AG08396 (cell line): ENCODE data around the gene AKAP4.

ENCODE experiments used
- DNase-seq: peaks from one replicate; pipeline ENCODE4 v3.0.0; 2012; ENCODE audit warnings: low spot score, mixed read lengths

Gene AKAP4, protein sequence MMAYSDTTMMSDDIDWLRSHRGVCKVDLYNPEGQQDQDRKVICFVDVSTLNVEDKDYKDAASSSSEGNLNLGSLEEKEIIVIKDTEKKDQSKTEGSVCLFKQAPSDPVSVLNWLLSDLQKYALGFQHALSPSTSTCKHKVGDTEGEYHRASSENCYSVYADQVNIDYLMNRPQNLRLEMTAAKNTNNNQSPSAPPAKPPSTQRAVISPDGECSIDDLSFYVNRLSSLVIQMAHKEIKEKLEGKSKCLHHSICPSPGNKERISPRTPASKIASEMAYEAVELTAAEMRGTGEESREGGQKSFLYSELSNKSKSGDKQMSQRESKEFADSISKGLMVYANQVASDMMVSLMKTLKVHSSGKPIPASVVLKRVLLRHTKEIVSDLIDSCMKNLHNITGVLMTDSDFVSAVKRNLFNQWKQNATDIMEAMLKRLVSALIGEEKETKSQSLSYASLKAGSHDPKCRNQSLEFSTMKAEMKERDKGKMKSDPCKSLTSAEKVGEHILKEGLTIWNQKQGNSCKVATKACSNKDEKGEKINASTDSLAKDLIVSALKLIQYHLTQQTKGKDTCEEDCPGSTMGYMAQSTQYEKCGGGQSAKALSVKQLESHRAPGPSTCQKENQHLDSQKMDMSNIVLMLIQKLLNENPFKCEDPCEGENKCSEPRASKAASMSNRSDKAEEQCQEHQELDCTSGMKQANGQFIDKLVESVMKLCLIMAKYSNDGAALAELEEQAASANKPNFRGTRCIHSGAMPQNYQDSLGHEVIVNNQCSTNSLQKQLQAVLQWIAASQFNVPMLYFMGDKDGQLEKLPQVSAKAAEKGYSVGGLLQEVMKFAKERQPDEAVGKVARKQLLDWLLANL

DNA sequence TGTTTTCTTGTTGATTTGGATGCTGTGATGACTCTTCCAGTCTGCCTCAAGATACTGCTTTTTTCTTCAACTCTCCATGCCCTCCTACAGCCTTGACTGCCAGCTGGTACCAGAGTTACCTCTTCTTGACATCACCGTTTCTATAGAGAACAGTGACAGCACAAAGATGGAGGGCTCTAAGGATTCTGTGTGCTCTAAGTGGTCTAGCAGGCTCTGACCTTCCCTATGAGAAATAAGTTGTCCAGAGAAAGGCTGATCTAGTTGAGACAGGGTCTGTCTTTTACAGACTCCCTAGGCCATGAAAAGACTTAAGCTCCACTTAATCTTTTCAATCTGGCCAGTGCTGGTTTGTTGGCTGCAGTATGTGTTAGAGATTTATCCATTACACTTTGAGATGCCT, at the start of gene AKAP4:
Gene AKAP4, minus strand, starts transcription at position 101 of the 400 bp plus-strand sequence. CDS start 118 bp downstream, outside the sequence.
- DNase-seq: no peak

DNA sequence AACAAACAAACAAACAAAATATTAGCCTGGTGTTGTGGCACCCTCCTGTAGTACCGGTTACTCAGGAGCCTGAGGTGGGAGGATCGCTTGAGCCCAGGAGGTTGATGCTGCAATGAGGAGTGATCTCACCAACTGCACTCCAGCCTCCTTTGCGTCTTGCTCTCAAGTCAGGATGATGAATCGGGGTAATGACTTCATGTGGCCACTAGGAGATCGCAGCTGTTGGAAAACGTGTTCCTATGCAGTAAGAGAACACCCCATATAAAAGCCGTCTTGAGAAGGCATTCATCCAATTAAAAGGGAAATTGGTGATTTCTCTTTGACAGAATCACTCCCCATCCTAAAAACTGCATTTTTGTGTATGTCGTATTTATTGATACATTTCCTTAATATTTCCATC, 10.7 kb upstream of the AKAP4 start:
- no peak for DNase-seq

DNA sequence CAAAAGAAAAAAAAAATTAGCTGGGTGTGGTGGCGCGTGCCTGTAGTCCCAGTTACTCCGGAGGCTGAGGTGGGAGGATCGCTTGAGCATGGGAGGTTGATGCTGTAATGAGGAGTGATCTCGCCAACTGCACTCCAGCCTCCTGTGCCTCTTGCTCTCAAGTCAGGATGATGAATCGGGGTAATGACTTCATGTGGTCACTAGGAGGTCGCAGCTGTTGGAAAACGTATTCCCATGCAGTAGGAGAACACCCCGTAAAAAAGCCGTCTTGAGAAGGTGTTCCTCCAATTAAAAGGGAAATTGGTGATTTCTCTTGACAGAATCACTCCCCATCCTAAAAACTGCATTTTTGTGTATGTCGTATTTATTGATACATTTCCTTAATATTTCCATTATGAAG, 5.9 kb upstream of the AKAP4 start:
- no peak for DNase-seq

DNA sequence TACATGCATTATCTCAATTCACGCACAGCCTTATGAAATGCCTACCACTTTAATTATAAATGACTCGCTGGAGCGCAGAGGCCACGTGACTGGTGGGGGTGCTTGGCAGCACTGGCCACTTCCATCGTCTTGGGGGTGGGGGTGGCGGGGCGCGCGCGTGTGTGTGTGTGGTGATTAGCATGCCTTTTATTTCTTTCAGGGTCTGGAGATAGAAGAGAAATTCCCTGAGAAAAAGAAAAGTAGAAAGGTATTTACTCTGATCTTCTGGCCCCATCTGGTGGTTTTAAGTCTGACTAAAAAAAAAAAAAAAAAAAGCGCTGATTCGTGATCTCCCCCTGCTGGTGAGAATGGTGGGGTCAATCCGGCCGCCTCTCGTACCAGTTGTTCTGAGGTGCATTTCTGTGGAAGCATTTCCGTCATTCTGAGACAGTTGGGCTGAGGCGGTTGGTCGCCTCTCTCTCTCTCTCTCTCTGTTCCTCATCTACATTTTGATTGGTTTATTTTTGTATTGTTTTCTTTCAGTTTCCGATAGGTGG, 3.6 kb upstream of the AKAP4 start, which contains the start of gene CCNB3:
Gene CCNB3, plus strand, starts transcription at position 402 of the 536 bp plus-strand sequence. CDS start 80,399 bp downstream, outside the sequence.
- DNase-seq: peak; percentile 70

DNA sequence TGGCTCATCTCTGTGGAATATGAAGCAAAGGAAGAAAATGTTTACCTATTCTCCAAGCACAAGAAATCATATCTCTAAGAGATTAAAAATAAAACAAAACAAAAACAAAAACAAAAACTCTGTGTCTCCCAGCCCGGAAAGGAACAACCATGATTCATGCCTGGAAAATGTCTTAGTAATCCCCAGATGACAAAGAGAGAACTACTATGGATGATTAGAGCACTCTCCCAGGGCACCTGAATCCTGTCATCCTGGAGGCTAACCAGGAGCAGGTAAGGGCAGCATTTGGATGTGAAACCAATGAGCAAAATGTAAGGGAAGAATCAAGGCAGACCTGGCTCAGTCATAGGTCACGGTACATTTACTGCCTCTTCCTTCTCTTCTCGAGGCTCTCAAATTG, 1.7 kb upstream of the AKAP4 start:
- no peak for DNase-seq

DNA sequence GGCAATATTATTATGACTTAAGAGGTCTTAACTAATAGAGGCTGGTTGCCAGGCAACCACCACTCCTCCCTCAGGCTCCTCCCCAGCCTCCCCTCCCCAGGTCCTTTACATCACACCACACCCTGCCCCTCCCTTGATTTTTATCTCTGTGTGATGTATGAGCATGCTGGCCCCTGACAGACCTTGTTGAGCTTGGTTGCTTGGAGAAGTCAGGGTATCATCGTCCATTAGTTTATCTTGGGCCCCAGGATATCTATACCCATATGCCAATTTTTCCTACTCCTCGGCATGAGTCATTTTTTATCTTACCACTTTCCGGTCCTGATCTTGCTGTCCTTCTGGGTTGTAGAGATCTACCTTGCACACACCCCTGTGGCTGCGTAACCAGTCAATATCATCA, 2.5 kb downstream of the AKAP4 start:
- no peak for DNase-seq

DNA sequence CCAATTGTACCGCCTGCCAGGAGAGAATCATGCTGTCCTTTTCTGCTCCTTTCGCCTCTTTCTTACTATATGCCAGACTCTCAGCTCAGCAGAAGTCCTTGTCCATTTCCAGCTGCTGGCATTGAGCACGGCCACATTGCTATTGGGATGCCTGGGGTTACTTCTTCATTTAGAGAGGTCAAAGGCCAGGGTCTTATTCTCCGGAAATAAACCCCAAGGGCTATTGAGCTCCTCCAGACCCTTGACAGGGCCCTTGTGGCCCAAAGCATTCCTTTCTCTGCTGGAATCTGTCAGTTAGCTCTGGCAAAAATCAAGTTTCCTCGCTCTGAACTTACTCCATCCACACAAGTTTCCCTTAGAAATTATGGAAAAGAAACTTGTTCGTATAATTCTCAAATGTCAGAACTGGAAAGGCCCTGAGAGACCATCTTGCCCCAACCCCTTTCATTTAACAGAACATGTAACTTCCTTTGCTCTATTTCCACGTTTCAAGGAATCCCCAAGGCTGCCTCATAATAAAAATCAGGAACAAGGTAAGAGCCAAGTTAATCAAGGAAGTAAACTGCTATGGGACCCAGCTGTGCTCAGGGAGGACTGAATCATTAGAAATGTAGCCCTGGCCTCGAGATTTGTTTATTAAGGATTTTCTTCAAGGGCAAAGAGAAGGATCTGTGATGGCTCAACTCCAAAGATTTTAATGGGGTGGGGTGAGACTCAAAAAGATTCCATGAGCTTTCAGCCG, 11.8 kb downstream of the AKAP4 start:
- DNase-seq: no peak

DNA sequence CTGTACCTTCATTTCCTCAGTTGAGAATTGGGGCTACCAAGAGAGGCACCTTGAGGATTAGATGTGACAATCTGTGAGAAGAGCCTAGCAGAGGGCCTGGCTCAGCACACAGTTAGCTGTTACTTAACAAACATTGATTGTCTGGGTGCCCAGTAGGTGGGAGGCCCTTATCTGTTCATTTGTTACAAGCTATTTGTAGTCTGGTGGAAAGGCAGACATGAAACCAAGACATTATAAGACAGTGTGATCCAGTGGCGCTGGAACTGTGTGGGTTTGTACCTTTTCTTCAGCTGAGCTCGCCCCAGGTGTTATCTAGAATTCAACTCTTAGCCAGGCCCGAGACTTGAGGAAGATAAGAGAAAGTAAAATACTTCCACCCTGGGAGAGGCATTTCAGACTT, 16.9 kb downstream of the AKAP4 start:
- no peak for DNase-seq

DNA sequence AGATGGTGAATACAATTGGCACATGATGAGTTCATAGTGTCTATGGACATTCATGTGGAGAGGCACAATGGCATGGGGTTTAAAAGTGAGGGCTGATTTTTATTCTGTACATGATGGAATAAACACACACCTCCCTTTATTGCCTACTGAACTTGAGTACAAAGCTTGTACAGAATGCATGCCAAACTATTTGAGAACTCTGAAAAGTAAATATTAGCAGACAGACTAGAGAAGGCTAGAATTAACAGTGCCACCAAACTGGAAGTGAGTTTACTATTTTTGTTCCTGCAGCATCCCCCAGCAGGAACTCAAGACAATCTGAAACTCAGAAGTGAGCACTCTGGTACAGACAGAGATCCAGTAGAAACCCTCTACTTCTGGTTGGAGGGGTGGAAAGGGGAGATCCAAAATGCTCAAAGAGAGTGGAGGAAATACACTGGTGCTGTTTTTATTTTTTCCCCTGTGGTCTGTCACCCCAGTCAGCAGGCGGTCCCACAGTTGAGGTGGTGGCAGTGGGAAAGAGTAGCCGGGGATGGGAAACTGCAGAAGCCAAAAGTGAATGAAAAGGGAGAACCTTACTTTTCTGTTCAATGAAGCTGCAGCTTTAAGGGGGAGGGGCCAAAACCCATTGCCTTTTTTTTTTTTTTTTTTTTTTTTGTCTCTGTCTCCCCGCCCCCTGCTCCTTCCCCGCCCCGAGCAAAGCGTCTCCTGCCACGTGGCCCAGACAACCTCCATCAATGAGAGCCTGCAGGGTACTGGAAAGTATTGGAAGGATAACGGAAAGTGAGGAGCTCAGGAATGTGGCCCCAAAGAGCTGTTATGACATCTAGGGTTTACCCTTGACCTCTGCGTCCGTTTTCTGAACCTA, 20.5 kb downstream of the AKAP4 start:
- DNase-seq: no peak

DNA sequence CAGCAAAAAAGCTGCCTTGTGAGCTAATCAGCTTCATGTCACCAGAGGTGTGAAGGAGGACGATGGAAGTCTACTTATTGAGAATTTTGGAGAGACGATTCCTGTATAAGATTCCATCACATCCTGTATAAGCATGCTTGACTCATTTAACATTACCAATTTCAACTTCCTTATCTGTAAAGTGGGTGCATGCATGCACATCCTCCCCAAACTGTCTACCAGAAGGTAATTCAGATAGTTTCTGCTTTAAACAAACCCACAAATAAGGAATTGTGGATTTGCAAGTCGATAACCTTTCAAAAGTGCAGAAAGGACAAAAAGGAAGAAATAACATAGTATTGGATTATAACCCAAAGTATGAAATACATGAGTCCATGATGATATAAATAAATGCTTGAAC, 31.1 kb downstream of the AKAP4 start:
- DNase-seq: no peak

DNA sequence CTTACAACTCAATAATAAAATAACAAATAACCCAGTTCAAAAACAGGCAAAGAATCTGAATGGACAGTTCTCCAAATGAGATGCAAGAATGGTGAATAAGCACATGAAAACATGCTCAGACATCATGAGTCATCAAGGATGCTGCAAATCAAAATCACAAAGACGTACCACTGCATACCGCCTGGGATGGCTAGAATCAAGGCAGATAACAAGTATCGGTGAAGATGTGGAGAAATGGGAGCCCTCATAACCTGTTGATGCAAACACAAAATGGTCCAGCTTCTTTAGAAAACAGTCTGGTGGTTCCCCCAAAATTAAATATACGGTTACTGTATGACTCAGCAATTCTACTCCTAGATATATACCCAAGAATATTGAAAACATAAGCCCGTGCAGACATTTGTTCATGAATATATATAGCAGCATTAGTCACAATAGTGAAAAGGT, 32.5 kb downstream of the AKAP4 start:
- DNase-seq: no peak

DNA sequence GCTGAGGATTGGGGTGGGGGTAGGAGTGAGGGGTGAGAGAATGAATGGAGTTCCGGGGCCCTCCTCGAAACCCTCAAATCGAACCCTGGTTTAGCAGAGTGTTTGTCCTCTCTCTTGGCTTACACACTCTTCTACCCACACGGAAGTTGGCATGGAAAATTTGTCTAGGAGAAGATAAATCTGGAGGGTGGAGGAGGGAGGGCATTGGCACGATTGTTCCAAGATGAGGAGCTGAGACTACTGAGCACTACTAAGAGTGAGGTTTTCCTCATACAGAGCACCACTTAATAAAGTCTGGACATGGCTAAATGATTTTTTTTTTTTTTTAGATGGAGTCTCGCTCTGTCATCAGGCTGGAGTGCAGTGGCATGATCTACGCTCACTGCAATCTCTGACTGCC, 33.4 kb downstream of the AKAP4 start:
- no peak for DNase-seq

DNA sequence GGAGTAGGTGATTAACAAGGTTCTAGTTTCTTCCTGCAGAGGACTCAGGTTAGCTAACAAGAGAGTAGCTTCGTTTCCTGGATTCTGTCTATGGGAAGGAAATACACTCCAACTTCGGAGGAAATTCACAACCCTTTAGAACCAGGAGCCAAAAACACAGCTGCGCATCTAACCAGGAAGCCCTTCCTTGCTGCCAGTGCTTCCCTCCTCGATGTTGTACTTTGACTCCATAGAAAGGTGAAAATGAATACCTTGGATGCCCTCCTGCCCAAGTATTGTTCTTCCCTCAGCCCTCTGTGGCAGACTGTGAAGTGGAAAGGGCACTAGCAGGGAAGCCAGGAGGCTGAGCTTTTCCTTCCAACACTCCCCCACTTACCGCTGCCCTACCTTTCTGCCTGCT, 35.1 kb downstream of the AKAP4 start:
- DNase-seq: no peak

DNA sequence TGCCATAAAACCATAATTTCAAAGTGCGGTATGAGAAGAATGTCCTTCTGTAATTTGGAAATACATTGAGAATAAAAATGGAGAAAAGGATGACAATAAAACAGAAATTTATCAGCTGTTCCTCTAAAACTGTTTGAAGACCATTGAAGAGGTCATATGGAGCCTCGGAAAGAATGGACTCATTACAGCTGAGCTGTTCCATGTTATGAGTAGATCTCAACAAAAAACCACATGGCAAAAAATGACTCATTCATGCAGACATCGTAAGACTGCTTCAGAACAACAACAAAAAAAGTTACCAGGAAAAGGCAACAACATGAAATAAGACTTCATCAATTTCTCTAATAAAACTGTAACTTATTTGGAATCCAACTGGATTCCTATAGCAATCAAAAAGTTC, 39.7 kb downstream of the AKAP4 start:
- DNase-seq: no peak

DNA sequence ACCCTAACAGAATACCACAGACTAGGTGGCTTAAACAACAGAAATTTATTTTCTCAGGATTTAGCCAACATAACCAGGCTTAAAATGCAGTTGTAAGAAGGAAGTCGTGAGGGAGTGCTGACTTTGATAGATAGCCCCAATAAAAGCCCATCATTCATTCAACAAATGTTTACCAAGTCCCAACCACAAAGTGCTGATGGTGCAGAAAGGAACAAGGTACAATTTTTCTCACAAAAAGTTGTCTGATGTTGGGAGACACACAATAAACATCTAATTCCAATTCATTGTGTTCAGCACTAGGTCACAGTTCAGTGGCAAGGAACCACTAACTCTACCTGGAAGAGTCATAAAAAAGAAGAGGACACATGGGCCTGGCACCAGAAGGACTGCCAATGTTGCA, 42.2 kb downstream of the AKAP4 start:
- no peak for DNase-seq

DNA sequence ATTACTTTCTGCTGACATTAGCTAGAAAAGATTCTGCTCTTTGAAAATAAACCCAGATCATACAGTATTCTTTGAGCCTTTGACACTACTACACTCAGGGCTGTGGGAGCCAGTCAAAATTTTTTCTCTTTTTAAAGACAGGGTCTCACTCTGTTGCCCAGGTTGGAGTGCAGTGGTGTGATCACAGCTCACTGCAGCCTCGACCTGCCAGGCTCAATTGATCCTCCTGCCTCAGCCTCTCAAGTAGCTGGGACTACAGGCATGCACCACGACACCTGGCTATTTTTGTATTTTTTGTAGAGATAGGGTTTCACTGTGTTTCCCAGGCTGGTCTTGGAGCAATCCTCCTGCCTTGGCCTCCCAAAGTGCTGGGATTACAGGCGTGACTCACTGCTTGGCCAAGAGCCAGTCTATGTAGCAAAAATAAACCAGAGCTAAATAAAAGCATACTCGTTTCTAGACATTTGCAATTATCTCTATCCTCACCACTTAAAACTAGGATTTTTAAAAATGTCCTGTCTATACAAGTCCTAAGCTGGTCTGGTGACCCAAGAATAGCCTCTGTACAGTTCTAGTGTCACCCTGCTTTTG, 43.2 kb downstream of the AKAP4 start:
- DNase-seq: no peak

DNA sequence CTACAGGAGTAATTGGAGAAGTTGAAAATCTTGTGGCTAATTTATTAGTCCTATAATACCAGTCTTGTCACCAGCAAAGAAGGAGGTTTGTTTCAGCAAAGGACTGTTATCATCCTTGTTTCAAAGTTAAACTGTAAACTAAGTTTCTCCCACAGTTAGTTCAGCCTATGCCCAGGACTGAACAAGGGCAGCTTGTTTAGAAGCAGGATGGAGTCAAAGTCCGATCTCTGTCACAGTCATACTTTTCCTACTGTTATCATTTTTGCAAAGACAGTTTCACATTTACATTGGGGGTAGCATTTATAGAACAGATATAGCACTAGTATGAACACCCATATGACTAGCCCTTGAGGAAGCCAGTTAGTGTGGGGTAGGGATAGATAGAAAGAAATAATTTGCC, 46.4 kb downstream of the AKAP4 start:
- DNase-seq: no peak

DNA sequence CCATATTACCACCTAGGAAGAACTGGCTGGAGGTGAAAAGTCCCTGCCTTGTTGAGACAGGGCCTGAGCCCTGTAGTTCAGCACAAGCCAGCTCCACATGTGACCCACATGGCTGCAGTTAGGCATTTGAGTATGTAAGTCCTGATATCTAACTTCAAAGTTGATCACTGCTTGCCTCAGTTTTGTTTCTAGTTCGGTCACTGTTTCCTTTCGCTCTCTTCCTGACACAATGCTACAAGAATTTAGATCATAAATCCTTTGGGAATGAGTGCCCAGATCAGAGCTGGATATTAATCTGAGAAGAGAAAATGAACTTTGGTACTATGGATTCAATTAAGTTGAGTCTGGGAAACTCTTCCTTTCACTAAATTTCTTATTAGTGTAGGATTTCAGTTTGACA, 48.4 kb downstream of the AKAP4 start:
- DNase-seq: no peak

DNA sequence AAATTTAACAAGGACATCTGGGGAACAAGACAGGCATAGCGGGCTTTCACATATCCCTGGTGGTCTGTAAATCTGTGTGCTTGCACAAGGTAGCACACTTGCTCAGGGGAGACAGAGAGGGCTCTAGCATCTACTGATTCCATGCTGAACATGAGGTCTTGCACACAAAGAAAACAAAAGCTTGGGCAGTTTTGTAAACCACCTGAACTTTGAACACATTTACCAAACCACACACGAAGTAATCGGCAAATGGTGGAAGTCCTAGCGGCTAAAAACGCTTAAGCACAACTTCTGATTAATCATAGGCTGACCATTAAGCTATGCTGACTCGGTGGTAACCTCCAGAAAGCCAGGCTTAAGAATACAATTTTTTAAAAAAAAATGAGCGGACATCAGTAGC, 52.8 kb downstream of the AKAP4 start:
- DNase-seq: no peak
